HUES6 (cell line): ENCODE results near the gene RIMS4.

Experiments used
- H3K27ac ChIP-seq: 2 replicates; pipeline ENCODE4 v1.7.0; 2013; ENCODE audit warnings: low read depth, mild to moderate bottlenecking, low read length, inconsistent platforms
- H3K27me3 ChIP-seq: 2 replicates; pipeline ENCODE4 v1.6.1; 2013; ENCODE audit warnings: low read length; ENCODE audit not compliant: control insufficient read depth, insufficient read depth
- H3K36me3 ChIP-seq: 2 replicates; pipeline ENCODE4 v1.6.1; 2013; ENCODE audit warnings: low read length; ENCODE audit not compliant: control insufficient read depth, insufficient read depth
- H3K4me1 ChIP-seq: 2 replicates; pipeline ENCODE4 v1.6.1; 2013; ENCODE audit warnings: low read length; ENCODE audit not compliant: control insufficient read depth, insufficient read depth
- H3K4me3 ChIP-seq: 2 replicates; pipeline ENCODE4 v1.5.1; 2013; ENCODE audit warnings: low read depth, low read length
- H3K9ac ChIP-seq: one replicate; pipeline ENCODE4 v1.6.1; 2013; ENCODE audit warnings: mild to moderate bottlenecking, low read length
- H3K9me3 ChIP-seq: 2 replicates; pipeline ENCODE4 v1.6.1; 2013; ENCODE audit warnings: low read depth, low read length; ENCODE audit not compliant: control insufficient read depth, insufficient read depth

The RIMS4 gene

DNA sequence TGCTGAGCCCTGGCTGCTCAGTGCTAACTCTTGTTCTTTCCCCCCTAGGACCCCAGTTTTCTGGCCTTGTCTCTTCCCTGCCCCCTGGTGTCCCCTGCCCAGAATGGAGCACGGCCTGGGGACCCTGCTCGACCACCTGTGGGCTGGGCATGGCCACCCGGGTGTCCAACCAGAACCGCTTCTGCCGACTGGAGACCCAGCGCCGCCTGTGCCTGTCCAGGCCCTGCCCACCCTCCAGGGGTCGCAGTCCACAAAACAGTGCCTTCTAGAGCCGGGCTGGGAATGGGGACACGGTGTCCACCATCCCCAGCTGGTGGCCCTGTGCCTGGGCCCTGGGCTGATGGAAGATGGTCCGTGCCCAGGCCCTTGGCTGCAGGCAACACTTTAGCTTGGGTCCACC is 83.3 kb downstream of the RIMS4 start:
- Histone ChIP-seq H3K9me3 (no peaks in the 10 kb centered on the region), H3K4me3 (no peak overlapping the region), H3K4me1 (peaks cover 30% of the 10 kb centered on the region), H3K36me3 (no peaks in the 10 kb centered on the region), H3K9ac (no peak overlapping the region), H3K27ac (no peak overlapping the region), H3K27me3 (no peaks in the 10 kb centered on the region)

DNA sequence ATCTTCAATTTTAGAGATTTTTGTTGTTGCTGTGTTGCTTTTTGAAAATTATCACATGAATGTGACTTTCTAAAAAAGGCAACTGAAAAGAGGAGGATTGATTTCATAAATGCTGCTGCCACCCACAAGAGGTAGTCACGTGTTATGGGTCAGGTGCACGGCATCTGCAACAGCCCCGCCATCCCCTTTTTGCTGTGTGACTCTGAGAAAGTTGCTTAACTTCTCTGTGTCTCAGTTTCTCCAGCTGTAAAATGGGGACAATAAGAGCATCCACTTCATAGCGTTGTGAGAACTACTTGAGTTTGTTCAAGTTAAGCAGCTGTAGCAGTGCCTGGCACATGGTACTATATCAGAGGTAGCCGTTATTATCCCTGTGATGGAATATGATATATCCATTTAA is 84.5 kb downstream of the RIMS4 start:
- Histone ChIP-seq H3K4me3 (no peak overlapping the region), H3K9ac (no peak overlapping the region), H3K9me3 (no peaks in the 10 kb centered on the region), H3K36me3 (no peaks in the 10 kb centered on the region), H3K27me3 (no peaks in the 10 kb centered on the region), H3K27ac (no peak overlapping the region), H3K4me1 (peaks cover 32% of the 10 kb centered on the region)

DNA sequence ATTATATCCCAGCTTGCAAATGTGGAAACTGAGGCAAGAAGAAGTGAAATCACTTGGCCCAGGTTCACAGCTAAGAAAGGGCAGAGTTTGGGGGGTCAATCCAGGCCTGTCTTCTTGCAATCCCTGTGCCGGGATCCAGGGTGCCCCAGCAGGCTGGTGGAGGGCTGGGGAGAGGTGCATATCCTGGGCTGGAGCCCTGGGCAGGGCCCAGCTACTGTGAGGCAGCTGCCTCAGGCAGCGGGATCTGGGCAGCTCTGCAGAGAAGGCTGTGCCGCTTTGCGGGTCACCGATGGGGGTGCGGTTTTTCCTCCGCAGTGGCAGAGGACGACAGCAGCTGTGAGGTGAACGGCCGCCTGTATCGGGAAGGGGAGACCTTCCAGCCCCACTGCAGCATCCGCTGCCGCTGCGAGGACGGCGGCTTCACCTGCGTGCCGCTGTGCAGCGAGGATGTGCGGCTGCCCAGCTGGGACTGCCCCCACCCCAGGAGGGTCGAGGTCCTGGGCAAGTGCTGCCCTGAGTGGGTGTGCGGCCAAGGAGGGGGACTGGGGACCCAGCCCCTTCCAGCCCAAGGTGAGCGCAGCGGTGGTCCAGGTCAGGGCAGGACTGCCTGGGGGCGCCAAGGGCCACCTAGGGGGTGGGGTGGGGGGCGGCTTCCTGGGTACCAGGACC is 85.8 kb downstream of the RIMS4 start:
- no peak overlapping the region for H3K27ac ChIP-seq
- H3K4me1 ChIP-seq: peaks cover 34% of the 10 kb centered on the region
- no peaks in the 10 kb centered on the region for H3K36me3 ChIP-seq
- H3K9ac ChIP-seq: no peak overlapping the region
- H3K27me3 ChIP-seq: no peaks in the 10 kb centered on the region
- H3K9me3 ChIP-seq: no peaks in the 10 kb centered on the region
- no peak overlapping the region for H3K4me3 ChIP-seq

DNA sequence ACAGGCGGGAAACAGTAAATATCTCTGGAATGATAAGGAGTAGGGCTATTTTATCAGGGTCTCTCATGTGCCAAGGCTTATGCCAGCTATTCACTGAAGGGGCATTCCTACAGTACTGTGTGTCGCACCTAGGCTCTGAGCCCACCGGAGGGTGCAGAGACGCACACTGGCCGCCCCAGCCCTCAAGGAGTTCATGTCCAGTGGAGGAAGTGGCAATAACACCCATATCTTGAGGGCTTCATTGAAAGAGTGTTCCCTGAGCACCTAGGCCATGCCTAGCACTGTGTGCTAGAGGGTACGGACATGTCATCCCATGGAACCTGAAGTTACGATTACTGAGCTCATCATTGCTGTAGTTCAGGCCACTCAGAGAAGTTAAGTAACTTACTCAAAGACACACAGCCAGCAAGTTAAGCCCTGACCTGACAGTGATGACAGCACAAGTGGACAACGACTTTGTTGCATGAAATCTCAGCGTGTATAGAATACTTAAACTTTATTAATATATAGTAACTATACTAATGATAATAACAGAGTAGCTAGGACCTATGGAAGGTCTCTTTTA is 86.5 kb downstream of the RIMS4 start:
- H3K4me1 ChIP-seq: peaks cover 27% of the 10 kb centered on the region
- H3K27ac ChIP-seq: no peak overlapping the region
- no peaks in the 10 kb centered on the region for H3K27me3 ChIP-seq
- no peaks in the 10 kb centered on the region for H3K9me3 ChIP-seq
- H3K36me3 ChIP-seq: no peaks in the 10 kb centered on the region
- no peak overlapping the region for H3K9ac ChIP-seq
- H3K4me3 ChIP-seq: no peak overlapping the region

DNA sequence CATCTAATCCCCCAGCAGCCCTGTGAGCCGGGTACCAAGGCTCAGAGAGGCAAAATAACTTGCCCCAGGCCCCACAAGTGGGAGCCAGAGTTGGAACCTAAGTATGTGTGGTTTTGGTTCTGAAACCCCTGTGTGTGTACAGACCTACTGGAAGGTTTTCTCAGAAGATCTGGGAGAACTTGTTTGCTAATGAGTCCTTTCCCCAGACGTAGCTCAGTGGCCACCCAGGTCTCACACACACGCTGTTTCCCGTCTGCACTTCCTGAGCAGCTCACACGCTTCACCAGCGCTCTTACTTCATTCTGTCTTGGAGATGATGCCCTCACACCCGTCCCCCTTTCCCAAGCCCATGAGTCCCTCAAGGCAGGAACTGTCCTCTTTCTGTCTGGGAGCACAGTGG is 87.0 kb downstream of the RIMS4 start:
- H3K27me3 ChIP-seq: no peaks in the 10 kb centered on the region
- H3K9me3 ChIP-seq: no peaks in the 10 kb centered on the region
- no peak overlapping the region for H3K9ac ChIP-seq
- no peaks in the 10 kb centered on the region for H3K36me3 ChIP-seq
- no peak overlapping the region for H3K27ac ChIP-seq
- H3K4me1 ChIP-seq: peaks cover 22% of the 10 kb centered on the region
- no peak overlapping the region for H3K4me3 ChIP-seq

DNA sequence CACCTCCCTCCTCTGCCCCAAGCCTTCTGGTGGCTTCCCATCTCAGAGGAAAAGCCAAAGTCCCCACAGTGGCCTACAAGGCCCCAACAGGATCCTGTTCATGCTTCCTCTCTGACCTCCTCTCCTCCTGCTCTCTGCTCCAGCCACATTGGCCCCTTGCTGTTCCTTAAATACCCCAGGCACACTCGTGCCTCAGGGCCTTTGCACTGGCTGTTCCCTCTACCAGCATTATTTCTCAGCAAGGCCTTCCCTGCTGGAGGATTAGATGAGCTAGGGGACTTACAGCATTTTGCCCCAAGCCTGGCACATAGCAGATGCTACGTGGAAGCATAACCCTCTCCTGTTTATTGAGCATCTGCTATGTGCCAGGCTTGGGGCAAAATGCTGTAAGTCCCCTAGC is 87.4 kb downstream of the RIMS4 start:
- H3K27me3 ChIP-seq: no peaks in the 10 kb centered on the region
- no peak overlapping the region for H3K4me3 ChIP-seq
- H3K27ac ChIP-seq: no peak overlapping the region
- no peaks in the 10 kb centered on the region for H3K36me3 ChIP-seq
- peaks cover 19% of the 10 kb centered on the region for H3K4me1 ChIP-seq
- no peaks in the 10 kb centered on the region for H3K9me3 ChIP-seq
- no peak overlapping the region for H3K9ac ChIP-seq

DNA sequence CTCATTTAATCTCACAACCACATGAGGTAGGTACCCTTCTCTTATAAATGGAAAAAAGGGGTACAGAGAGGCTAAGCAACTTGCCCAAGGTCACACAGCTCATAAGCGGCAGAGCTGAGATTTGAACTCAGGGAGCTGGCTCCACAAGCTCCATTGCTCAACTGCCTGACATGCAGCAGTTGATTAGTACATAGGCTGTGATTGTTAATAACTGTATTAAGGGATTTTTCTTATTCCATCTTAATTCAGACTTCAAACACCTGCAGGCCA is 88.6 kb downstream of the RIMS4 start:
- Histone ChIP-seq H3K4me3 (no peak overlapping the region), H3K9ac (no peak overlapping the region)

DNA sequence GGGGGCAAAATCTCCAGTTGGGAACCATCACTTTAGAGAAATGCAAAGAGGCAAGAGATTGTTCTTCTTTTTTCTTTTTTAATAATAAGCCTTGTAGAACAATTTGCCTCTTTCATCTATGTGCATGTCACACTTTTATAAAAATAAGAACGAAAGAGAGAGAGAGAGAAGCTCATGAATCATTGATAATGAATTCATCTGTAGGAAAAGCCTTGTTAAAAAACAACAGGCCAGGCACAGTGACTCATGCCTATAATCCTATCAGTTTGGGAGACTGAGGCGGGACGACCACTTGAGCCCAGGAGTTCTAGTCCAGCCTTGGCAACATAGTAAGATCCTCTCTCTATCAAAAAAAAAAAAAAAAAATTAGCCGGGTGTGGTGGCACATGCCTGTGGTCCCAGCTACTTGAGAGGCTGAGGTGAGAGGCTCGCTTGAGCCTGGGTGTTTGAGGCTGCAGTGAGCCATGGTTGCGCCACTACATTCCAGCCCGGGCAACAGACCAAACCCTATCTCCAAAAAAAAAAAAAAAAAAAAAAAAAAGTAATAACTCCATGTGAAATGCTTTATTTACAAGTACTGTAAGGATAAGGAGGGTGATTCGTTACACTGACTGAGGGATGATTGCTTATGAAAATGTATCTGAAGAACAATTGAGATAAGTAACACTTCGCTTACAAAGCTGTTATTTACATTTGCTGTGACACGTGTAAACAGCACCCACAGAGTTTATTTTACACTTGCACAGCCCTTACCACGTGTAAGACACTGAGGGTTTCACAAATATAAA is 89.2 kb downstream of the RIMS4 start:
- Histone ChIP-seq H3K9me3 (no peaks in the 10 kb centered on the region), H3K4me1 (peaks cover 7% of the 10 kb centered on the region; the same call in 1 of the 2 replicates), H3K9ac (no peak overlapping the region), H3K27ac (no peak overlapping the region), H3K36me3 (no peaks in the 10 kb centered on the region), H3K27me3 (no peaks in the 10 kb centered on the region), H3K4me3 (no peak overlapping the region)

More for the DNA sequence above, 88.6 kb downstream of the RIMS4 start:
- Histone ChIP-seq H3K36me3 (no peaks in the 10 kb centered on the region), H3K9me3 (no peaks in the 10 kb centered on the region), H3K27ac (no peak overlapping the region), H3K27me3 (no peaks in the 10 kb centered on the region), H3K4me1 (peaks cover 11% of the 10 kb centered on the region)

DNA sequence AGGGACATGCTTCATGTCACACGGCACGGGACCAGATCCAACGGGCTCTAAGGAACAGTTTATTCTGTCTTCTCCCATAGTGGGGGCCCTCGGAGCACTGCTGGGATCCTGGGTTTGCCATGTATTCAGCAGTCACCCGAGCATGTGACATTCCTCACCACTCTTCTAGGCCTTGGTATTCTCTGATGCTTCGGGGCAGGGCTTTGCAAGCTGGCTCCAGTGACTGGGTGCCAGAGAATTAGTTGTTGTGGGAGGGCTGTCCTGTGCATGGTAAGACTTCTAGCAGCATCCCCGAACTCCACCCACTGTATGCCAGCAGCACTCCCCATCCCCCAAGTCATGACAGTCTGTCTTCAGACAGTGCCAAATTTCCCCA is 89.7 kb downstream of the RIMS4 start:
- Histone ChIP-seq H3K9ac (no peak overlapping the region), H3K27ac (no peak overlapping the region), H3K9me3 (no peaks in the 10 kb centered on the region), H3K36me3 (no peaks in the 10 kb centered on the region), H3K27me3 (no peaks in the 10 kb centered on the region), H3K4me3 (no peak overlapping the region), H3K4me1 (peaks cover 7% of the 10 kb centered on the region; the same call in 1 of the 2 replicates)

DNA sequence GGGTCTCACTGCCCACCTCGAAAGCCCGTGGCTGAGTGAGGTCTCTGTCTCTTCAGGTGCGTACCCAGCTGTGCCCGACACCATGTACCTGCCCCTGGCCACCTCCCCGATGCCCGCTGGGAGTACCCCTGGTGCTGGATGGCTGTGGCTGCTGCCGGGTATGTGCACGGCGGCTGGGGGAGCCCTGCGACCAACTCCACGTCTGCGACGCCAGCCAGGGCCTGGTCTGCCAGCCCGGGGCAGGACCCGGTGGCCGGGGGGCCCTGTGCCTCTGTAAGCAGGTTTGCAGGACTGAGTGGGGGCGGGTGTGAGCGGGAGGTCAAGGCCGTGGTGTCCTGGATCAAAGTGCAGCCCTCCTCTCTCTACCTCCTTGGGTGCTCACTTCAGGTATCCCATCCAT is 90.5 kb downstream of the RIMS4 start:
- no peaks in the 10 kb centered on the region for H3K27me3 ChIP-seq
- H3K36me3 ChIP-seq: no peaks in the 10 kb centered on the region
- H3K9ac ChIP-seq: no peak overlapping the region
- H3K27ac ChIP-seq: no peak overlapping the region
- no peak overlapping the region for H3K4me3 ChIP-seq
- H3K9me3 ChIP-seq: no peaks in the 10 kb centered on the region
- H3K4me1 ChIP-seq: peaks cover 7% of the 10 kb centered on the region; the same call in 1 of the 2 replicates

DNA sequence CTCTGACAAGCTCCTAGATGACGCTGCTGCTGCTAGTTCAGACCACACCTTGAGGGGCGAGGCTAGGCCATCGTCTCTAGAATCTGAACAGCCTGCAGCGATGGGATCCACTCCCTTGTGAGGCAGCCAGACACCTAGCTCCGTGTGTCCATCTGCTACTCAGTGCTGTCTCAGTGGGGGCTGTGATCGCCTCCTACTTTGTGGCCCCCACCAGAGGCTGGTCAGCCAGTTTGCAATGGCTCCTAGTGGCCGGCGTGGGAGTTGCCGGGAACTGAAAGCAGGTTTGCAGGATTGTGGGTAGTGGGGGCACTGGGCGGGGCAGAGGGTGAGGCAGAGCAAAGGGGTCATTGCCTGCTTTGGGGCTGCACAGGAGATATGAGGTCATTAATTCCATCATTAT is 92.4 kb downstream of the RIMS4 start:
- Histone ChIP-seq H3K4me3 (no peak overlapping the region), H3K27me3 (no peaks in the 10 kb centered on the region), H3K4me1 (peaks cover 7% of the 10 kb centered on the region; the same call in 1 of the 2 replicates), H3K36me3 (no peaks in the 10 kb centered on the region), H3K9ac (no peak overlapping the region), H3K9me3 (no peaks in the 10 kb centered on the region), H3K27ac (no peak overlapping the region)
